ENCODE measurements around the gene GPR18. TPM values are rescaled to one million over a fixed set of nuclear protein-coding genes. Genes with fewer than 3 reads are reported as not detected.
"Not testable (repeated sequence)": the region's sequence is repeated elsewhere in the genome, so short reads cannot be mapped to it uniquely, and the experiment has no call there.

The GPR18 gene
- total RNA-seq, 1 experiment from 2014 or later, result not detected

DNA sequence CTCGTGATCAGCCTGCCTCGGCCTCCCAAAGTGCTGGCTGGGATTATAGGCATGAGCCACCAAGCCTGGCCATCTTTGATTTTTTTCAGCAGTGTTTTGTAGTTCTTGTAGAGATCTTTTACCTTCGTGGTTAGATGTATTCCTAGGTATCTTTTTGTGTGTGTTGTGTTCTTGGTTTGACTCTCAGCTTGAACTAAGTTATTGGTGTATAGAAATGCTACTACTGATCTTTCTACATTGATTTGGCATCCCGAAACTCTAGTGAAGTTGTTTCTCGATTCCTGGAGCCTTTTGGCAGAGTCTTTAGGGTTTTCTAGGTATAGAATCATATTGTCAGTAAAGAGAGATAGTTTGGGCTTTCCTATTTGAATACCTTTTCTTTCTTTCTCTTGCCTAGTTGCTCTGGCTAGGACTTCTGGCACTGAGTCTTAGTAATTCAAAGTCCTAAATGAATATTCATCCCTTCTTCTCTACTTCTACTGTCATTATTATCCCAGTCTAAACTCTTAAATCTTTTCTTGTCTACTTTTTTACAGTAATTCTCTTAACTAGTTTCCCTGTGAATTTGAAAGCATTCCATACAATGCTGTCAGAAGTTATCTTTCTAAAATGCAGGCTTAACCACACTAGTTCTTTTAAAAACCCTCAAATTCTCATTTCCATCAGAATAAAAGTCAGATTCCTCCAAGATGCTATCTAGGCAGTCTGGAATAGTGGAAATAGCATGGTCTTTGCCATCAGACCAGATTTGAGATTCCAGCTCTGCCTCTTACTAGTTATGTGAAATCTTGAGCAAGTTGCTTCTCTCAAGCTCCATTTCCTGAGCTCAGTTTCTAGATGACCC lies 7.0 kb downstream of the GPR18 start:
- intact Hi-C loops (cut with micrococcal nuclease), result no loop called here
- H3K79me2 ChIP-seq (ENCODE audit: insufficient read depth, low read length), result peaks cover 18% of the 10 kb centered on the region; the same call in 1 of the 2 replicates
- TF ChIP-seq, protein P1, sequence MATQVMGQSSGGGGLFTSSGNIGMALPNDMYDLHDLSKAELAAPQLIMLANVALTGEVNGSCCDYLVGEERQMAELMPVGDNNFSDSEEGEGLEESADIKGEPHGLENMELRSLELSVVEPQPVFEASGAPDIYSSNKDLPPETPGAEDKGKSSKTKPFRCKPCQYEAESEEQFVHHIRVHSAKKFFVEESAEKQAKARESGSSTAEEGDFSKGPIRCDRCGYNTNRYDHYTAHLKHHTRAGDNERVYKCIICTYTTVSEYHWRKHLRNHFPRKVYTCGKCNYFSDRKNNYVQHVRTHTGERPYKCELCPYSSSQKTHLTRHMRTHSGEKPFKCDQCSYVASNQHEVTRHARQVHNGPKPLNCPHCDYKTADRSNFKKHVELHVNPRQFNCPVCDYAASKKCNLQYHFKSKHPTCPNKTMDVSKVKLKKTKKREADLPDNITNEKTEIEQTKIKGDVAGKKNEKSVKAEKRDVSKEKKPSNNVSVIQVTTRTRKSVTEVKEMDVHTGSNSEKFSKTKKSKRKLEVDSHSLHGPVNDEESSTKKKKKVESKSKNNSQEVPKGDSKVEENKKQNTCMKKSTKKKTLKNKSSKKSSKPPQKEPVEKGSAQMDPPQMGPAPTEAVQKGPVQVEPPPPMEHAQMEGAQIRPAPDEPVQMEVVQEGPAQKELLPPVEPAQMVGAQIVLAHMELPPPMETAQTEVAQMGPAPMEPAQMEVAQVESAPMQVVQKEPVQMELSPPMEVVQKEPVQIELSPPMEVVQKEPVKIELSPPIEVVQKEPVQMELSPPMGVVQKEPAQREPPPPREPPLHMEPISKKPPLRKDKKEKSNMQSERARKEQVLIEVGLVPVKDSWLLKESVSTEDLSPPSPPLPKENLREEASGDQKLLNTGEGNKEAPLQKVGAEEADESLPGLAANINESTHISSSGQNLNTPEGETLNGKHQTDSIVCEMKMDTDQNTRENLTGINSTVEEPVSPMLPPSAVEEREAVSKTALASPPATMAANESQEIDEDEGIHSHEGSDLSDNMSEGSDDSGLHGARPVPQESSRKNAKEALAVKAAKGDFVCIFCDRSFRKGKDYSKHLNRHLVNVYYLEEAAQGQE (IDR thresholded peaks at IDR 0.05; ENCODE audit: low read depth), result no peak
- TF ChIP-seq CBX3 (IDR thresholded peaks at IDR 0.05; ENCODE audit: low read depth) (no peak), ELF1 (IDR thresholded peaks at IDR 0.05; ENCODE audit: borderline replicate concordance, low read depth) (no peak), EZH2 (IDR thresholded peaks at IDR 0.05) (no peak), SRF (IDR thresholded peaks at IDR 0.05; ENCODE audit: low read depth) (no peak), POLR2AphosphoS5 (IDR thresholded peaks at IDR 0.05; ENCODE audit: low read depth, low read length) (no peak), YY1 (IDR thresholded peaks at IDR 0.05; ENCODE audit: extremely low read depth, insufficient replicate concordance, low read depth, low read length) (no peak), CEBPB (IDR thresholded peaks at IDR 0.05; ENCODE audit: low read depth) (no peak), ZNF274 (IDR thresholded peaks at IDR 0.05; ENCODE audit: low read depth, low read length) (no peak), SP1 (IDR thresholded peaks at IDR 0.05; ENCODE audit: low read depth) (no peak)
- TF ChIP-seq, protein P2, sequence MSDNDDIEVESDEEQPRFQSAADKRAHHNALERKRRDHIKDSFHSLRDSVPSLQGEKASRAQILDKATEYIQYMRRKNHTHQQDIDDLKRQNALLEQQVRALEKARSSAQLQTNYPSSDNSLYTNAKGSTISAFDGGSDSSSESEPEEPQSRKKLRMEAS (IDR thresholded peaks at IDR 0.05), result no peak
- TF ChIP-seq, protein P3, sequence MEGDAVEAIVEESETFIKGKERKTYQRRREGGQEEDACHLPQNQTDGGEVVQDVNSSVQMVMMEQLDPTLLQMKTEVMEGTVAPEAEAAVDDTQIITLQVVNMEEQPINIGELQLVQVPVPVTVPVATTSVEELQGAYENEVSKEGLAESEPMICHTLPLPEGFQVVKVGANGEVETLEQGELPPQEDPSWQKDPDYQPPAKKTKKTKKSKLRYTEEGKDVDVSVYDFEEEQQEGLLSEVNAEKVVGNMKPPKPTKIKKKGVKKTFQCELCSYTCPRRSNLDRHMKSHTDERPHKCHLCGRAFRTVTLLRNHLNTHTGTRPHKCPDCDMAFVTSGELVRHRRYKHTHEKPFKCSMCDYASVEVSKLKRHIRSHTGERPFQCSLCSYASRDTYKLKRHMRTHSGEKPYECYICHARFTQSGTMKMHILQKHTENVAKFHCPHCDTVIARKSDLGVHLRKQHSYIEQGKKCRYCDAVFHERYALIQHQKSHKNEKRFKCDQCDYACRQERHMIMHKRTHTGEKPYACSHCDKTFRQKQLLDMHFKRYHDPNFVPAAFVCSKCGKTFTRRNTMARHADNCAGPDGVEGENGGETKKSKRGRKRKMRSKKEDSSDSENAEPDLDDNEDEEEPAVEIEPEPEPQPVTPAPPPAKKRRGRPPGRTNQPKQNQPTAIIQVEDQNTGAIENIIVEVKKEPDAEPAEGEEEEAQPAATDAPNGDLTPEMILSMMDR (IDR thresholded peaks at IDR 0.05 in 2 of 3, conservative IDR thresholded peaks at IDR 0.05 in 1 of 3; ENCODE audit: borderline replicate concordance in 1 of 3, insufficient read depth in 1 of 3, low read depth in 2 of 3, low read length in 2 of 3), result no peak
- TF ChIP-seq, protein P4, sequence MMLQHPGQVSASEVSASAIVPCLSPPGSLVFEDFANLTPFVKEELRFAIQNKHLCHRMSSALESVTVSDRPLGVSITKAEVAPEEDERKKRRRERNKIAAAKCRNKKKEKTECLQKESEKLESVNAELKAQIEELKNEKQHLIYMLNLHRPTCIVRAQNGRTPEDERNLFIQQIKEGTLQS (IDR thresholded peaks at IDR 0.05), result no peak
- peaks cover 0 to 3% of the 10 kb centered on the region in 2 experiments; a peak in 2 of 4 replicates for H3K36me3 ChIP-seq (ENCODE audit: control insufficient read depth in 1 of 2, insufficient read depth in 2 of 2, low read length in 2 of 2)
- no peaks in the 10 kb centered on the region for H3K4me1 ChIP-seq (ENCODE audit: control insufficient read depth in 1 of 2, insufficient read depth in 2 of 2, low read length in 2 of 2)
- H2AFZ ChIP-seq (ENCODE audit: low read depth, low read length, poor library complexity, severe bottlenecking), result no peak overlapping the region
- H3K27ac ChIP-seq (ENCODE audit: low read depth, low read length), result no peak overlapping the region
- RAD21 ChIA-PET (ENCODE audit: low non-redundant PET in 1 of 2, low total read pairs in 2 of 2, uncharacterized antibody in 2 of 2, unreplicated experiment in 2 of 2), result no interaction called here
- no peaks in the 10 kb centered on the region for H3K27me3 ChIP-seq (ENCODE audit: insufficient read depth, low read length)
- H3K9ac ChIP-seq (ENCODE audit: low read length), result no peak overlapping the region
- no peak overlapping the region for H3K4me3 ChIP-seq (replicated peaks in 1 of 2; ENCODE audit: low read depth in 1 of 2, low read length in 2 of 2)
- DNase-seq (ENCODE audit: low read depth, low spot score) (no peak), ATAC-seq (no peak)
- no TSS peak for BruUV-seq (replicated peaks)
- H3K9me2 ChIP-seq (ENCODE audit: insufficient read depth), result no peaks in the 10 kb centered on the region
- POLR2A ChIA-PET, result no interaction called here
- H4K20me1 ChIP-seq (ENCODE audit: insufficient read depth), result peaks cover 4% of the 10 kb centered on the region
- no peaks in the 10 kb centered on the region for H3K9me3 ChIP-seq (ENCODE audit: control insufficient read depth in 1 of 2, insufficient read depth in 1 of 2, low read depth in 1 of 2, low read length in 2 of 2)
- CTCF ChIA-PET, result no interaction called here
- no peak overlapping the region for H3K4me2 ChIP-seq (ENCODE audit: low read length)

DNA sequence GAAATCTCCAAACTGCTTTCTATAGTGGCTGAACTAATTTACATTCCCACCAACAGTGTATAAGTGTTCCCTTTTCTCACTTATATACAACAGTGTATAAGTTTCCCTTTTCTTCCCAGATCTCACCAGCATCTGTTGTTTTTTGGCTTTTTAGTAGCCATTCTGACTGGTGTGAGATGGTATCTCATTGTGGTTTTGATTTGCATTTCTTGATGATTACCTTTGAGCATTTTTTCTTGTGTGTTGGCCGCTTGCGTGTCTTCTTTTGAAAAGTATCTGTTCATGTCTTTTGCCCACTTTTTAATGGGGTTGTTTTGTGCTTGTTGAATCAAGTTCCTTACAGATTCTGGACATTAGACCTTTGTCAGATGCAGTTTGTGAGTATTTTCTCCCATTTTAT lies 8.6 kb downstream of the GPR18 start:
- CTCF ChIA-PET; H2AFZ ChIP-seq (ENCODE audit: low read depth, low read length, poor library complexity, severe bottlenecking); H3K9me2 ChIP-seq (ENCODE audit: insufficient read depth); H3K36me3 ChIP-seq (ENCODE audit: control insufficient read depth in 1 of 2, insufficient read depth in 2 of 2, low read length in 2 of 2); H3K9me3 ChIP-seq (ENCODE audit: control insufficient read depth in 1 of 2, insufficient read depth in 1 of 2, low read depth in 1 of 2, low read length in 2 of 2); H3K27ac ChIP-seq (ENCODE audit: low read depth, low read length); DNase-seq (ENCODE audit: low read depth, low spot score); H3K4me3 ChIP-seq (replicated peaks in 1 of 2; ENCODE audit: low read depth in 1 of 2, low read length in 2 of 2); intact Hi-C loops (cut with micrococcal nuclease); RAD21 ChIA-PET (ENCODE audit: low non-redundant PET in 1 of 2, low total read pairs in 2 of 2, uncharacterized antibody in 2 of 2, unreplicated experiment in 2 of 2); H4K20me1 ChIP-seq (ENCODE audit: insufficient read depth); H3K9ac ChIP-seq (ENCODE audit: low read length); ATAC-seq; H3K4me1 ChIP-seq (ENCODE audit: control insufficient read depth in 1 of 2, insufficient read depth in 2 of 2, low read length in 2 of 2); H3K4me2 ChIP-seq (ENCODE audit: low read length); POLR2A ChIA-PET; H3K27me3 ChIP-seq (ENCODE audit: insufficient read depth, low read length); BruUV-seq (replicated peaks): not testable (repeated sequence)
- peaks cover 18% of the 10 kb centered on the region; the same call in 1 of the 2 replicates for H3K79me2 ChIP-seq (ENCODE audit: insufficient read depth, low read length)
